Fibroblast of skin of right quadriceps (primary cell): Measurements from ENCODE around the gene FRMD4A.
"Not testable (repeated sequence)": the region's sequence is repeated elsewhere in the genome, so short reads cannot be mapped to it uniquely, and the experiment has no call there.

ENCODE experiments used
- DNase-seq: peaks from one replicate; pipeline ENCODE4 v3.0.0-alpha.2; 2013

Gene FRMD4A

DNA sequence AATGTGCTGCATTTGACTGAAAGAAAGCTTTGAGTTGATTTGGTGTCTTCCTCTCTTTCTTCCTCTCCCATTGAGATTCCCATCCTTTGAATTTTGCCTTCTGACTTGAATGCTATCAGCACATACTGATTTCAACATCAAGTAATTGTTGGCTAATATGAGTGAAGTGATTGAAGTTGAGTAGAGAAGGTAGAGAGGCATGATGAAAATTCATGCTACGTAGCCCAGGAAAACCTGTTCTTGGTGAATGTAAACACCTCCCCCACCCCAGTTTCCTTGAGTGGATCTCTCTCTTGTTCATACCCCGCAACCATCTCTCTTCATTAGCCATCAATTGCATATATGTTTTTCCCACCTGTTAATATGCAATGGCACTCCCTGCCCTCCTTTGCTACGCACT, 193.3 kb downstream of the FRMD4A start:
- DNase-seq: no peak

DNA sequence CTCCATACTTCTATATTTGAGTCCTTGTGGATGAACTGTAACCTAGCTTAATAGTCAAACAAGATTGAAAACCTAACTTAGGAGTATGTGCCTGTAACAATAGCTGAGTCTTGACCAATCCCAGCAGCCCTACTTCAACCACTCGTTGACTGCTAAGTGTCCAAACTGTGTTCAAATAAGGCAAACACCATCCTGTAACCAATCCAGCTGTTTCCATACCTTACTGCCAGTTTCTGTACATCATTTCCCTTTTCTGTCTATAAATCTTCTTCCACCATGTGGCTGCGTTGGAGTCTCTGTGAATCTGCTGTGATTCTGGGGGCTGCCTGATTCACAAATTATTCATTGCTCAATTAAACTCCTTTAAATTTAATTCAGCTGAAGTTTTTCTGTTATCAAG, 195.5 kb downstream of the FRMD4A start:
- DNase-seq: not testable (repeated sequence)

DNA sequence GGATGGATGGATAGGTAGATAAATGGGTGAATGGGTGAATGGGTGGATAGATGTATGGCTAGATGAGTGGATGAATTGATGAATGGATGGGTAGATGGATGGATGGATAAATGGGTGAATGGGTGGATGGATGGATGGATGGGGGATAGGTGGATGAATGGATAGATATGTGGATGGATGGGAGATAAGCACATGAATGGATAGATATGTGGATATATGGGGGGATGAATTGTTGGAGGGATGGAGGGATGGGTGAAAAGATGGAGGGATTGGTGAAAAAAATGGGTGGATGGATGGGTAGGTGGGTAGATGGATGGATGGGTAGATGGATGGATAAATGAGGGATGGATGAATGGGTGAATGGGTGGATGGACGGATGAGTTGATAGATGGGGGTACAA, 196.4 kb downstream of the FRMD4A start:
- DNase-seq: no peak

DNA sequence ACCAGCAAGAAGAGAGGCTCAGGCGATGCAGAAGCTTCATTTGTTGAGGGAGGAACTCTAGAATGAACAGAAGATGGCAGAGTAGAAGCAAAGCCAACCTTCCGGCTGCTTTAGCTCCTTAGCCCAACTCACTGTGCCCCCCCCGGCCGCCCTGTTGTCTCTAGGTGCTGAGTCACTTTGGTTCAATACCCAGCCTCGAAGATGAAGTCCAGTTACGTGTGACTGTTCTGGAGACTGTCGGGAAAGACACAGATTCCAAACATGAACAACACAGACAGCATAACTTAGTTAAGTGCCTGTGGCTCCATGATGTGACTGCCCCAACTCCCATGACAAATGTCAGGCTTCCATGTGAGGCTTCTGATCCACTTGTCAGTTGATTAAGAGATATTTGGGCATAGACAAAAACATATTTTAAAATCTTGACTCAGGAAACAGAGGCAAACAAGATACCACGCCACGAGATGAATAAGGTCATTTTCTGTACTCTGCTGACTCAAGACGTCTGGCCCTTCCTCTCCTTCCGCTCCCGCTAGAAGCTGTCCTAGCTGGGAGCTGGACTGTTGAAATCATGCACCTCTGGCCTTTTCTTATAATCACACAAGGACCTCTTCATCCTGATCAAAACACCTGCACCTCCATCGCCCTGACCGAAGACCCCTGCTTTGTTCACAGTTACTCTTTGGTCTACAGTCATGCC, 199.3 kb downstream of the FRMD4A start:
- DNase-seq: no peak

DNA sequence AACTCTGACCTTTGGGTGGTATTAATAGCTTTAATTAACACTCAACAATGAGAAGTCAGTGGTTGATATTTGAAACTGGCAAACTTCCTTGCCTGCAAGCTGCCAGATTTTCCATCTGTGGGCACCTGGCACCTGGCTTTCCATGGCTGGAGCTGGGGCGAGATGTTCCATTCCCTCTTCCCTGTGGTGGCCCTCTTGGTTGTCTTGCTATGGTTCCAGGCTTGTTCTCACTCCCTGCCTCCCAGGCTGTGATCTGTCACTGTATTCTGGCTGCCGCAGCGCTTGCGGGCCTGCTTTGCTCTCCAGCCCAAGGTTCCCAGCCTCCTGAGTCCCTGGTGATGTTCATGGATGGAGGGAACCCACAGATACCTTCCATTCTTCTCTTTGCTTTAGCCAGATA, 201.0 kb downstream of the FRMD4A start:
- DNase-seq: no peak

DNA sequence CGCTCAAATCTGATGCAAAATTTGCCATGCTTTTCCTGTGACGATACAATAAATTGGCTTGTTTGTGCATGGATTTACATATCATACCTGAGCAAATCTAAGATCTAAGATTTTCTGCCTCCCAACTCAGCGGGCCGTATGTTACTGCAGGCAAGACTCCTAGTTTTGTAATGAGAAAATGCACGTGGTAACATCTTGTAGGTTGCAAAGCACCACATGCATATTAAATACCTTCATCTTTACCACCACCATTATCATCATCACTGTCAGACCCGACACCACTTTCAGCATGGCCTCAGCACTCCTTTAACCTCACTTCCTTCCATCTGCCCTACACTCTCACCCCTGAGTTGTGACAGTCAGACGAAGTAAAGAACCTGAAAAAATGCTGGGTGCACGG, 202.2 kb downstream of the FRMD4A start:
- DNase-seq: no peak

DNA sequence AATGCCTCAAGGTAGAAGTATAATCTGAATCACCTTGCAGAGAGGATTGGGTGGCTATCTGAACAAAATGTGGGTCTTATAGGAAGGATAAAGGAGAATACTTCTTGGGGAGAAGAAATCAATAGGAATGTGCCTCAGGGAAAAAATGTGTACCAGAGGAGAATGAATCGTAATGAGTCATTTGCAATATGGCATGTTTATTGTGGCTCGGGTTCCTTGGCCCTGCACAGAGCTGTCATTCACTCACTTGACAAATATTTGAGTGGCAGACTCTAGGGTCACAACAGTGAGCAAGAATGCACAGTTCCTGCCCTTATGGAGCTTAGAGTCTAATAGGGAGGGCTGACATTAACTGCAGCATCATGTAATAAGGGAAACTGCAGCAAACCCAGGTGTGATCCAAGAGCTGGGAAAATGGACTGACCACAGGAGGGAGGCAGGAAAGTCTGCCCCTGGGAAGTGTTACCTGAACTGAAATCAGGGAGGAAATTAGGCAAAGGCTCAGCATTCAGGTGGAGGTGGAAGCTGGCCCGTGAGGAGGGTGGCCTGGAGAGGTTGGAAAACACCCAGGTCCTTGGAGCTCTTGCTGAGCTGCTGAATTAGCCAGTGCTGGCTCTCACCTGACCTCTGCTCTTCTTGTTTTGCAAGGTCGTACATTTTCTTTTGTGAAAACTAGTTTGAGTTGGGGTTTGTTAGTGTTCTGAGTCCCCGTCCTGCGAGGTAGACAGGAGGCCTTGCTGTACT, 203.9 kb downstream of the FRMD4A start:
- peak; percentile 52 for DNase-seq

DNA sequence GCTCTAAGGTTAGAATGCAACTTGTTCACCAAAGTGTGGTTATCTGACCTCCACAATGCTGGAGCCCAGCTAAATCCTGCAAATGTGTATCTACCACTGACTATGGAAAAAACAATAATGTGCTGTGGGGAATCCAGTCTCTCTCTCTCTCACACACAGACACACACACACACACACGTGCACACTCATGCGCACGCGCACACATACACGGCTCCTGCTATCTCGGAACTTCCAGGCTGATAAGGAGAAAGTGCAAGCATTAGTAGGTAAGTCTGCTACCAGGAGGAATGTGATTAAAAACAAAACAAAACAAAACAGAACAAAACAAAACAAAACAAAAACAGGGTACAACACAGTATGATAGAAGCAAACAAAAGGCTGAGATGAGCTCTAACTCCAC, 205.2 kb downstream of the FRMD4A start:
- DNase-seq: no peak

DNA sequence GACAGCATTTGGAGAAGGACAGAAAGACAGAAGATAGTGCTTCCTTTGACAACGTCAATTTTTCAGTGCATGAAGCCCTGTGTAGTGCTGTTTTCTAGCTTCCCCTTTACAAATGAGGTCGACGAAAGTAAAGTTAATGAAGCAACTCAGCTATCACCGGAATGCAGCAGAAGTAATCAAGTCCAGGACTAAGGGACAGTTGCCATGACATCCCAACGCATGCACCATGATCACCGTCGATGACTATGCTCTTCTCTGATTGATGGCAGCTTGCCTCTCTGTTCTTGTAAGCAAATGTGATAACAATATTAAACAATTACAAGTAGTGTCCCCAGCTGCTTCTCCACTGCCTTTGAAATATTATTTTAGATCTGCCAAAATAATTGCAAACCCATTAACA, 205.8 kb downstream of the FRMD4A start:
- peak; percentile 35 for DNase-seq

DNA sequence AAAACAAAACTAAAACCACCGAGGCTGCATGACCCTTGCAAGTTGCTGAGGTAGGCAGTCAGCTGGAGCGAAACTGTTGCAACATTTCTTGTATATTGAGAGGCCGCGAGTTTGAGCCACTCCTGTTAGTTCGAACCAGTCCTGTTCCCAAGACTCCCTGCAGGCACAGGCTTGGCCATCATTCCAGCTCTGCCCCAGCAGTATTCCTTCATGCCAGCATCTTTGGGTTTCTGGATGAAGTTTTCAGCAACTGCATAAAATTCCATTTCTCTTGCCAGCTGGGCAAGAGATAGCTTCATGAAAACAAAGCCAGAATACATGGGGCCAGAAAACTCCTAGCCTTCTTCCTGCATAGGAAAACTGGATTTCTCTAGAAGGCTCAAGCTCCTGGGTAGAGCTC, 207.6 kb downstream of the FRMD4A start:
- DNase-seq: no peak

DNA sequence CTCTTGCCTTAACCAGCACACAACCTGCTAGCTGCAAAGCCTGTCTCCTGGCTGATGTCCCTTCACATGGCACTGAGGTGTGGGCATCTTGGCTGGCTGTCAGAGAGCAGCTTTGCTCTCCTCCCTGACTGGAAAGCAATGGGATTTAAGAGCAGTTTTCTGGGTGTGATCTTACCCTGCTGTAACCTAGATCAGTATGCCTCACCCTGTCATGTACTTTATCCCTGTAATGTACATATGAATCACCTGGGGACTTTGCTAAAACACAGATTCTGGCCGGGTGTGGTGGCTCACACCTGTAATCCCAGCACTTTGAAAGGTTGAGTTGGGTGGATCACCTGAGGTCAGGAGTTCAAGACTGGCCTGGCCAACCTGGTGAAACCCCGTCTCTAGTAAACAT, 209.9 kb downstream of the FRMD4A start:
- no peak for DNase-seq

DNA sequence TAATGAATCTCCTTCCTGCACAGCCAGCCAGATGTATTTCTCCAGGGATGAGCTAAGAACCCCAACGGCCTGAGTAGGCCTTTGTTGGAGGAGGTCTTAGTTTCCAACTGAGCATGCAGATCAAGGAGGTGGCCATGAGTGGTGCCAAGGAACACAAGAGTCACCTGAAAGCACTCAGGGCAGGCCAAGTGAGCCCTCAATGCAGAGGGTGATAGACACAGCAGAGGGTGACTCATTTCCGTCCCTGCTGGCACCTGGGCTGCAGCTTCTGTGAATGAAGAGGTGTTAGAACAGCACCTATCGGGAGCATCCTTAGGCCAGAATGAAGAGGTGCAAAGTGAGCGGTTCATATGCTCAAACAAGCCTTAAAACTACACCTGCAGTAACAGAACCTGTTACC, 211.8 kb downstream of the FRMD4A start:
- no peak for DNase-seq

DNA sequence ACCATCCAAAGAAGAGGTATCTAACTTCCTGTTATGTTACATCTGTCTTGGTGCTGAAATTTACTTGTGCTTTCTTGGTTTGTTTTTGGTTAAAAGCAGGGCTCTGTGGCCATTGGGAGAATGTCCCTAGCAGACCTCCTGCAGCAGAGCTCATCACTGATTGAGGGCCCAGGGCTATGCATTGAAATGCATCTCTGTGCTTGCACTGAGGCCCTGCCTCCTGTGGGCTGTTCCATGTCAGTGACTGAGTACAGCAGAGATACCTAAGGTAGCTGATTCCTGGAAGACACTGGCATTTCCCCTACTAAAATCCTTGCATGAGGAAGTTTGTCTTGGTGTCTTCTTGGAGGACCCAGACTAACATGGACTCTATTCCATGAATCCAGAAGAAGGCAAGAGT, 213.9 kb downstream of the FRMD4A start:
- no peak for DNase-seq

DNA sequence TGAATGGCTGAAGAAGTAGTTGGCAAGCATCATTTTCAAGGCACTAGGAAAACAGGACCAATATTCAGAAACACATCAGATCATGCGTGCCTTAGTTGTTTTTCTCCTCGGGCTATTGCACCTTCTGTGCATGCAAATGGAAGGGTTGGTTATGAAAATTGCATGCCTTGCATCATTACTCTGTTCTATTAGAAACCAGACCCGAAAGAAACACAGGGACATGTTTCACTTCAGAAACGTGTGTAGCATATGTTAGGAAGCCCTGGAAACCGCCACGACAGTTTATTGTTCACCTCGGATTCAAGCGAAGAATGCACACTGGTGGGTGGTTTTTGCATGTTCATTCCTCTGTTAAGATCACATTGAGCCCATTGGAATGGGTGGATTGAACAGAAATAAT, 214.7 kb downstream of the FRMD4A start:
- DNase-seq: no peak

DNA sequence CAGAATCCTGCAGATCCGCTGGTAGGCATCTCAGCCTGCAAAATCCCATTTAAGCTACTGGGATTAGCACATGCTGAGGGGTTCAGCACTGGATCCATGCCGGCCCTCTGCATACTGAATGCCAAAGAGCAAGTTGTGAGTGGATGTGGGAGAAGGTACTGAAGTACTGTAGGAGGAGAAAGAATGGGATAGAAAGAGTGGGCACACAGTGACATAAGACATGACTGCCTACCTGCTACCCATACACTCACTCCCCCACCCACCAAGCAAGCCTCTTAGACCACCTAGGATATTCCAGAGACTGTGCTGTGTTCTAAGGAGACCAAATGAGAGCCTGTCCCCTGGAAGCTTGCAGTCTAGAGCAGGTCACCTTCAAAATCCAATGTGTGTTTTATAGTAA, 215.9 kb downstream of the FRMD4A start:
- no peak for DNase-seq

DNA sequence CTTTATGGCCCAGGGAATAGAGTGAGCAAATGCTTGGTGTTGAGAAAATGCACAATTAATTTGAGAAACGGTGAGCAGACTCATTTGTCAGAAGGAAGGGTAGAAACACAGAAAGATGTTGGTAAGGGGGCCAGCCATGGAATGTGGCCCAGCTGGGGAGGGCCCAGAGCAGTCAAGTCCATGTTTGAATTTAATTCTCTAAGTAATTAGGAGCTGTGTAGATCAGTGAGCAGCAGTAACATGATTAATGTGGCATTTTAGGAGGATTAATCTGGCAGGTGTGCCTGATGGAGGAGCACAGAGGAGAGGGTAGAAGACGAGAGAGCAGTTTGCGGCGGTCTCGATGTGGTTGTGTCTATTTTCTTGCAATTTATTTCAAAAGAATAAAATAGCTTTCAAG, 218.7 kb downstream of the FRMD4A start:
- no peak for DNase-seq

DNA sequence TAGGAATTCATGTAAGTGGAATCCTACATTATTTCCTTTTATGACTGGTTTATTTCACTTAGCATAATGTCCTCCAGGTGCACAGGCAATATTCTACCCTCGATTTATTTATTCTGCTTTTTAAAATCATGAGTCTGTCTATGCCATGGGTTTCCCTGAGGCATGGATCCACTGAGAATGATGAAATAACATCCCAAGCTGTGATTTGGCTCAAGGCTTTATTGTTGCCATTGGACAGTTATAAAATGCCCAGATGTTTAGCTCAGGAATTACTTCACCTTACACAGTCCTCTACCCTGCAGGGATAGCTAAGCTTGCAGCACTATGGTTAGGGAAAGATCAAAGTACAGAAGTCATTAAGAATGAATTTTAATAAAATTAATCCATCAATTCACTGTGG, 219.5 kb downstream of the FRMD4A start:
- DNase-seq: no peak

DNA sequence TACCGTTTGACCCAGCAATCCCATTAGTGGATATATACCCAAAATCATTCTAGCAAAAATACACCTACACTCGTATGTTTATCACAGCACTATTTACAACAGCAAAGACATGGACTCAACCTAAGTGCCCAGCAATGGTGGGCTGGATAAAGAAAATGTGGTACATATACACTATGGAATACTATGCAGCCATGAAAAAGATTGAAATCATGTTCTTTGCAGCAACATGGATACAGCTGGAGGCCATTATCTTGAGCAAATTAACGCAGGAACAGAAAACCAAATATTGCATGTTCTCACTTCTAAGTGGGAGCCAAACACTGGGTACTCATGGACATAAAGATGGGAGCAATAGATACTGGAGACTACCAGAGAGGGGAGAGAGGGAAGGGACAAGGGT, 223.9 kb downstream of the FRMD4A start:
- DNase-seq: no peak

DNA sequence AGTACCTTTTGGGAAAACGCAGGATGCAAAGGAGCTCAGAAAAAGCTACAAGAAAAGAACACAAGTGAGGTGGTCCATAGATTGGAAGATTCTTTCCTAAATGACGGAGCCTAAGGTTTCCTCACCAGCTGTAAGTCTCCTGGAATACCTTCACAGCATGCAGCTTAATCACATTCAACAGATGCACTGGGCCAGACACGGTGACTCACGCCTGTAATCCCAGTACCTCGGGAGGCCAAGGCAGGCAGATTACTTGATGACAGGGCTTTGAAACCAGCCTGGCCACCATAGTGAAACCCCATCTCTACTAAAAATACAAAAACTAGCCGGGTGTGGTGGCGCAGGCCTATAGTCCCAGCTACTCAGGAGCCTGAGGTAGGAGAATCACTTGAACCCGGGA, 228.7 kb downstream of the FRMD4A start:
- DNase-seq: peak; percentile 35

DNA sequence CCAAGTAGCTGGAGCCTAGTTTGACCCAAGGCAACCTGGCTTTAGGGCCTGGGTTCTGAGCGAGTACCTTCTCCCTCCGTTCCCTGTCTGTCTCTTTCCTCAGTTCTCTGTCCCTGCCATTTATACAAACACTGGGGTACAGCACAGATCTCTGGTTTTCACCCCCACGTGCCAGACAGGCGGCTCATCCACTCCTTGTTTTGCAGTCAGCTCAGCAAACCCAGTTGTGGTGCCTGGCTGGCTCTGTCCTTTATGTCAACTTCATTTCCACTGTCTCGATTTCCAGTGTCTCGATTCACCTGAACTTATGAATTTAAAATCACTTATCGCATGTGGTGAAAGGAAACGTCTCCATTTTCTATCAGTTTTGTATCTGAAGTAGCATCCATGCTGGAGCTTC, 230.8 kb downstream of the FRMD4A start:
- DNase-seq: no peak

DNA sequence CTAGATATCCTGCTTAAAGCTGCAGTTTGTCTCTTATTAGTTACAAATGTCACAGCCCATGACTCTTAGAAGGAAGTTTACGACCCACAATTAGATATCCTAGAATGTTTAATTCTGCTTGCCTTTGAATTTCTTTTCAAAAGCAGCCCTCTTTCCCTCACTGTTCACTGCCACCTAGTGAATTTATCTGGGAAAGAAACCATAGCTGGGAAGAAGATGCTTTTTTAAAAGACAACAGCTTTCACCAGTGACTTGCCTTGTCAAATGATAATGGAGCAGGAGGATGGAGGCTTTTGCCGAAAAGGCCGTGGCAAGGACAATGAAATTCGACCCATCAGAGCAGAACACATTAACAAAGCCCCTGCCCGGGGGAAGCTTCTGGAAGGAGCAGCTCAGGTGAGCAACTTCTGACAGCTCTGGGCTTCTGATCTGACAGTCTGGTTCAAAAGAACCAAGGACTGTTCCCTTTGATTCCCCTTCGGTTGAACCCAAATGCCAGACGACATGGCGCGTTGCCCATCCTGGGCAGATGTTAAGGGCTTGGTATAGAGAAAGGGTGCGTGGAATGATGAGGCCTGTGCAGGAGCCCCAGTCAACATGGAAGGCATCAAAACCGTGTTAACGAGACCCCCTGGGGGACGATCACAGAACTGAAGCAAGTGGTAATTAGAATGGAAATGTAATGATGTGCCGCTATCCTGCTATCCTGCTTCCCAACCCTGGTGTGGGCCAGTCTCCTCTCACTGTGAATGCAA, 236.8 kb downstream of the FRMD4A start:
- peak; percentile 57 for DNase-seq

DNA sequence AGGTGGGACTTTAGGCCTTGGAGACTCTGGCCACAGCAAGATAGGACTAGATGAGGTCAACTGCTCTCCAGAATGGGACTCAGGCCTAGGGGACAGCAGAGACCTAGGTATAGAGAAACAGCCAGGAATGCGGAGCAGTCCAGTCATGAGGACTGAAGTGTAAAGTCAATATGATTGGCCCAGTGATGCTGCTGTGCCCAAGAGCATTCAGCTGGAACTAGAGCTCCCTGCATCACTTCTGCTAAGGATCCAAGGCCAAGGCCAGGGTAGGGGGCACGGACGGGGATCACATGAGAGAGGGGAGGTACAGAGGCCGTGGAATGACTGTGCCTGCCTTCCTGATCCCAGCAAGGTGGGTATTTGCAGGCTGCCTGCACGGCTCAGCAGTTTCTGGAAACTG, 237.9 kb downstream of the FRMD4A start:
- no peak for DNase-seq

DNA sequence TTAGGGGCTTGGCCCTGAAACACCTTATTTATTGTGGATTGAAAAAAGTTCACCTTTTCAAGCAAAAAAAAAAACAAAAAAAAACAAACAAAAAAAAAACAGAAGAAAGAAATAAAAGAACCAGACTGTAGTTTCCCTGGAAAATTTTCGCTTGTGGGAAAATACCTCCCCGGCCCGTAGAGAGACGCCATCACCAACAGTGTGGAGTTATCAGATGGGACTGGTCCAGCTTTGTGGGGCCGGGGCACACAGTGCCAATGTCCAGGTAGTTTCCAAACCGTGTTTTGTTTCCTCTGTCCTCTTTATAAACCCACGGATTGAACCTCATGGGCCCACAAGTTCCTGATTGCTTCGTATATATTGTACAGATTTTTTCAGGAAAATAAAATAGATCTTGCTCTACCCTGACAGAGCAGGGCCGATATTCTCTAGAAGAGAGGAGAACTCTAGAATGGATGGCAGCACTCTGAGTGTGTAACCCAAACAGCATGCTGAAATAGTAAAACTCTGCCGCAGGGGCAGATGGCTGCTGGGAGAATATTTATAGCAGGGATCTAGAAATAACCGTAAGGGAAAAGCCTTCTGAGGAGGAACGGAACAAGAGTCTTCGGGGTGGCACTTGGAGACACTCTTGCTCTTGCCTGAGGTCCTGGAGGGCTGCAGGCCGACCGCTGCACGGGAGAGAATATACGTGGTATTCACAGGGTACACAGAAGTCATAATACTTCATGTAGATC, 241.0 kb downstream of the FRMD4A start:
- no peak for DNase-seq
